Psoas muscle (tissue), 8 donors: ENCODE data around the gene MARCO. TPM values are rescaled to one million over a fixed set of nuclear protein-coding genes. Genes with fewer than 3 reads are reported as not detected.

Experiments used
- ATAC-seq, 4 donors: fragments of 200-7000 bp; cut with Tn5 transposase; one replicate each; pipeline ENCODE4 v1.9.1; 2020; ENCODE audit warnings: moderate library complexity in 3 of 4, mild to moderate bottlenecking in 2 of 4
- DNase-seq, 2 donors: peaks; one replicate each; pipeline ENCODE4 v3.0.0-alpha.2; 2020
- H3K27ac ChIP-seq: fragments of 200-600 bp; one replicate; pipeline ENCODE4 v1.8.0; 2022
- H3K27me3 ChIP-seq, 3 donors: fragments of 200-600 bp in 1 of 3; one replicate each; pipeline versions ENCODE4 v1.6.1 to v1.8.0; 2013 to 2022; ENCODE audit warnings: low read length in 2 of 3, mild to moderate bottlenecking in 2 of 3, moderate library complexity in 1 of 3; ENCODE audit not compliant: insufficient read depth in 3 of 3
- H3K36me3 ChIP-seq, 2 donors: fragments of 200-600 bp in 1 of 2; one replicate each; pipeline versions ENCODE4 v1.6.1 to v1.8.0; 2013 to 2022; ENCODE audit warnings: low read depth in 1 of 2, mild to moderate bottlenecking in 1 of 2, moderate library complexity in 1 of 2; ENCODE audit not compliant: insufficient read depth in 1 of 2
- H3K4me1 ChIP-seq: fragments of 200-600 bp; one replicate; pipeline ENCODE4 v1.8.0; 2022
- H3K4me3 ChIP-seq: fragments of 200-600 bp; one replicate; pipeline ENCODE4 v1.8.0; 2022; ENCODE audit warnings: mild to moderate bottlenecking
- H3K9me3 ChIP-seq: fragments of 200-600 bp; one replicate; pipeline ENCODE4 v1.8.0; 2022
- CTCF ChIP-seq: fragments of 200-600 bp; IDR thresholded peaks from one replicate; pipeline ENCODE4 v1.8.0; 2022; ENCODE audit warnings: antibody characterized with exemption
- WGBS, 3 donors: extraction: QIAGEN DNeasy Blood & Tissue Kit; methylation state at CpG; one replicate each; pipeline versions ENCODE4 v1.1.6 to v1.1.7; 2013; 5-methylcytosine and 5-hydroxymethylcytosine counted together
- intact Hi-C, 2 donors: fragments of 100-400 bp; cut with DNase I; formaldehyde crosslinking; loops; one replicate each; pipeline versions ENCODE4 v1.11.0 to v1.14.2; 2022
- long read RNA-seq, 2 donors: library from polyadenylated mRNA; unstranded; transcript quantifications; one replicate each; pipeline ENCODE4 v2.0.0, GENCODE V29; 2021
- polyA plus RNA-seq, 3 donors: library from polyadenylated mRNA; stranded (reverse); fragments of 200-250 nt; gene quantifications; one replicate each; pipeline ENCODE4 v1.2.3, GENCODE V29; 2013
- total RNA-seq, 4 donors: library from RNA; stranded (reverse); fragmentation: NEBNext Ultra II Directional in 2 of 4; extraction: Animal tissue kit (Norgen Biotek cat#: 25700) in 2 of 4; gene quantifications; one replicate each; pipeline versions ENCODE4 v1.2.1 to v1.2.4, GENCODE V29; 2021 to 2023
- donor health status: healthy with polysubstance abuse.
- donor health status: DM: no; HTN: no; CAD: no; lungs with moderate emphysema.
- donor health status: Bipolar disorder and iron deficiency.
- donor health status: healthy.
- donor health status: DM: yes; HTN: yes; CAD: no.
- donor health status: DM: no; HTN: no; CAD: no.
- donor health status: DM: no; HTN: no; CAD: no.
- donor health status: DM: yes; HTN: yes; CAD: no.

Gene MARCO
- 1 to 10 TPM; 1.6 to 5.8 (median 3.5) TPM for total RNA-seq
- 1 to 10 TPM in 2 of 3 donors, under 1 TPM in 1; 0.18 to 6.1 (median 2.6) TPM for polyA plus RNA-seq
- long read RNA-seq, donor 1, partial matches to known transcripts: 1 of 4 reads
- long read RNA-seq, donor 1, other reads (novel, unspliced or antisense): 1 of 4 reads
- long read RNA-seq, donor 2, partial matches to known transcripts: 0 of 1 reads
- long read RNA-seq, donor 2, other reads (novel, unspliced or antisense): 0 of 1 reads

GRCh38 chr2:118942031-118942430, at the start of gene MARCO:
Gene MARCO, plus strand, starts transcription at chr2:118942194. Its CDS starts 107 bp downstream, at chr2:118942301.
- Histone ChIP-seq H3K27ac (no peak within 1 kb of the TSS), H3K4me1 (no peaks in the 10 kb centered on the region), H3K9me3 (no peaks in the 10 kb centered on the region), H3K27me3 (no peaks in the 10 kb centered on the region), H3K36me3 (no peaks in the 10 kb centered on the region), H3K4me3 (no peak within 1 kb of the TSS)
- intact Hi-C loops: no loop called here
- DNase-seq (no peak), ATAC-seq (no peak)
- 65 to 72% (median 71%) methylated on average over 7 of the region's 7 CpGs for WGBS, 3 donors
- TF ChIP-seq CTCF: no peak

GRCh38 chr2:118893100-118893499, 48.9 kb upstream of the MARCO start:
- ATAC-seq: no peak
- 80 to 91% (median 90%) methylated on average over 3 of the region's 3 CpGs for WGBS, 3 donors
- no peak for TF ChIP-seq CTCF
- no peak overlapping the region for H3K4me3 ChIP-seq
- intact Hi-C loops: no loop called here
- no peaks in the 10 kb centered on the region for H3K4me1 ChIP-seq
- no peak for DNase-seq
- H3K27me3 ChIP-seq: peaks cover 0 to 3% (median 0%) of the 10 kb centered on the region in 3 donors
- peaks cover 20% of the 10 kb centered on the region for H3K9me3 ChIP-seq
- H3K27ac ChIP-seq: no peak overlapping the region
- H3K36me3 ChIP-seq: no peaks in the 10 kb centered on the region

- H3K27ac ChIP-seq: no peak overlapping the region
- H3K4me3 ChIP-seq: no peak overlapping the region
- 75 to 80% (median 80%) methylated on average over 11 of the region's 11 CpGs for WGBS, 3 donors
- H3K9me3 ChIP-seq: no peaks in the 10 kb centered on the region
- no peaks in the 10 kb centered on the region for H3K36me3 ChIP-seq
- intact Hi-C loops: no loop called here
- H3K4me1 ChIP-seq: no peaks in the 10 kb centered on the region
- no peak for ATAC-seq
- no peak for TF ChIP-seq CTCF
- DNase-seq: no peak
- peaks cover 0 to 2% (median 0%) of the 10 kb centered on the region in 3 donors for H3K27me3 ChIP-seq
Observed at GRCh38 chr2:118902266-118903028, 39.5 kb upstream of the MARCO start.

- intact Hi-C loops: no loop called here
- H3K4me1 ChIP-seq: no peaks in the 10 kb centered on the region
- H3K27ac ChIP-seq: no peak overlapping the region
- no peaks in the 10 kb centered on the region for H3K9me3 ChIP-seq
- peaks cover 0 to 2% (median 0%) of the 10 kb centered on the region in 3 donors for H3K27me3 ChIP-seq
- no peak for TF ChIP-seq CTCF
- 70 to 86% (median 74%) methylated on average over 2 of the region's 2 CpGs for WGBS, 3 donors
- H3K36me3 ChIP-seq: no peaks in the 10 kb centered on the region
- ATAC-seq: no peak
- no peak overlapping the region for H3K4me3 ChIP-seq
- DNase-seq: no peak
Observed at GRCh38 chr2:118903029-118903351, 39.0 kb upstream of the MARCO start.
